GM18858 (cell line): Measurements from ENCODE around the gene MED26.

ENCODE experiments used
- ATAC-seq: cut with Tn5 transposase; IDR thresholded peaks from one replicate; pipeline ENCODE4 v1.9.1; 2021; ENCODE audit not compliant: unreplicated experiment

The MED26 gene

DNA sequence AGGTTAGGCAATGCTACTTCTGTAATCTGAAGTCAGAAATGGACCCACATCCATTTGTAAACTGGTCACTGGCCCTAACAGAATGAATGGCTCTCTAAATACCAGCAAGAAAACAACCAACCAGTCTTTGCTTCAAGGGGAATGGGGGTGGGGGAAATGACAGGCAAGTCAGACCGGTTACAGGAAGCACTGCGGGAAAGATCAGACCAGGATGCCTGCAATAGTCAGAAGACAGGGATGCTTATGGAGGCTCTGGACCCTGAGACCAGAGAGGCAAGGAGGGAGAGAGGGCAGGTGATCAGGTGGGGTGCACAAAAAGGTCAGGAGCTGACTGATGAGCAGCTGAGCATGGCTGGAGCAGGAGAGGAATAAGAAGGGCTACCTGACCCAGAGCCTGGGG is 13.1 kb downstream of the MED26 start:
- ATAC-seq = no peak

GRCh38 chr19:16613841-16614240 is 14.2 kb downstream of the MED26 start:
- ATAC-seq = no peak

DNA sequence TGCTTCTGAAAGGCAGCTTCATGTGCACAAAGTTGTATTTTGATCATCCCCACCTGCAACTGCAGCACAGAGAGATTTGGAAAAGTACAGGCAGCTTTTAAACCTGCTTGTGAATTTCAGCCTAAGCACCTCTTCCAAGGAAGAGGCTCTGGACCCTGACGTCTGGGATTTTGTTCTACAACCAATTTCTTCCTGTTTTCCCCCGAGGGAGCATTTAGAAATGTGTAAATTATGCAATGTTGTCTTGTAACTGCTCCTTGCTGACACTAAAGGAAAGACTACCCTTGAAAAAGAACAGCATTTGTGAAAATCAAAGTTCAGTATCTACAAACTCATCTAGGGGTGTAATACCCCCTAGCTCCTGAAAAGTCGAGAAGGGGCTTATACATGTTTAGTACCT is 15.4 kb downstream of the MED26 start:
- no peak for ATAC-seq

- no peak for ATAC-seq
Observed at GRCh38 chr19:16611121-16611520, 16.9 kb downstream of the MED26 start.

DNA sequence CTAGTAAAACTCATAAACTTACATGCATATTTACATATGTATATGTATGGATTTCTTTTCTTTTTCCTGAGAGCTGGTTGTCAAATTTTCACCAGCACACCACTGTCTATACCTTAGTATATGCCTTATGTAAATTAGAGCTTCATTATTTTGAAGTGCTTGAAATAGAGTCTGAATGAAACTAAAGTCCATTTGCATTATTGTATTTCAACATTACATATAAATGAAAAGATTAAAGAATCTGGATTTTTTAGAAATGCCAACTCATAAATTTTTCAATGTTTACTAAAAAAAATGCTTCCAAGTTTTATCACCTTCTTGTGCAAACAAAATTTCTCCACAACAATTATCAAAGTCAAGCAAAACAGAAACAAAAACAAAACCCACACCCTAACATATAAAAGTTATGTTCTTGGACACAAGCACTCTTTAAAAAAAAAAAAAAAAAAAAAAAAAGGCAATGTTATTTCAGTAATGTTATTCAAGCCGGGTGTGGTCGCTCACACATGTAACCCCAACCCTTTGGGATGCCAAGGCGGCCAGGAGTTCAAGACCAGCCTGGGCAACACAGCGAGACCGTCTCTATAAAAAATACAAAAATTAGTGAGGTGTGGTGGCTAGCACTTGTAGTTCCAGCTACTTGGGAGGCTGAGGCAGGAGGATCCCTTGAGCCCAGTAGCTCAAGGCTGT is 18.3 kb downstream of the MED26 start:
- ATAC-seq = no peak

DNA sequence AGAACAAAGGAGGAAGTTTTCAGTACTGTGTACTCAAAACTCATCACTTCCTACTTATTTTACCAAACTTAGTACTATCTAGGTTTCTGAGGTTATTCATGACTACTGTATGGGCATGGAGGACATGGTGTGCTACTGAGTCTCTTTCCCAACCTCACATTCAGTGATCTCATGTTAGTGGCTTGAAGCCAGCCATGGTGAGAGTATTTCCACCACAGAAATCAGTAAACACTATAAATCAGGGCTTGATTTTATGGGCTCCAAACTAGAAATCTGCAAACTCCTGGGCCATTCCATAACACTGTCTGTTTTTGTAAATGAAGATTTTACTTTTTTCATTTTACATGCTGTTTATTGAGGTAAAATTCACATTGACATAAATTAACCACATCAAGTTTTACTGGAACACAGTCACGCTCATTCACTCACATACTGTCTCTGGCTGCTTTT is 19.7 kb downstream of the MED26 start:
- no peak for ATAC-seq

DNA sequence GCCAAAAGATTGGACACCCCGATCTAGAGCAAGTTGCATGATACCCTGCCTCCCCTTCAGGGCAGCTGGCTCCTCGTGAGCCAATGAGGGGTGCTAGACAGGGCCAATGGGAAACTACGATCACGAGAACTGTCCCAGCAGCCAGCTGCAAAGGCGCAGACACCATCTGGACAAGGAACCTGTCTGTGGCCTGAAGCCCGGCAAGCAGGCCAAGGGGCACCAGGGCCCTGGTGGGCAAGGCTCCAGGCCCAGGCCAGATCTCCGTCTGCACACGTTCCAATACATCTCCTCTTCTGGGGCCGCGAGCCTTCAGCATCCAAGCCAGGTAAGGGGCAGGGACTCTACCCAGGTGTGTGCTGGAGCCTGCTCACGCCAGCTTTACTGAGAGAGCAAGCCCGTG is 20.2 kb downstream of the MED26 start:
- no peak for ATAC-seq

DNA sequence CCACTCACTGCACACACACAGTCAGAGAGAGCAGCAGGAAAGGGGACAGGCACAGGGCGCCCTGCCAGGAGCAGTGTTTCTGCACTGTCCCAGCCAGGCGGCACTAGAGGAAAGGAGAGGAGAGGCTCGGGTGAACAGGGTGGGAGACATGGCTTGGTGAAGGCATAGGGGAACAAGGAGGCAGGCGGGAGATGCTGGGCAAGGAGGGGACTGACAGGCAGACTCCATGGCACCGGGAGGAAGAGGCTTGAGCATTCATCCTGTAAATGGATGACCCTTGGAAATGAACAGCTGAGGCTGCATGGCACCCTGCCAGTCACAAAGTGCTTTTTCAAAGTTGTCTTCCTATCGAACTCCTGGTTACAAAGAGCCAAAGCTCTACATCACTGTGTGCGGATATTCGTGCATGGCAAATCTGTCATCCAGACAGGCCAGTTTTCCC is 22.4 kb downstream of the MED26 start:
- no peak for ATAC-seq

DNA sequence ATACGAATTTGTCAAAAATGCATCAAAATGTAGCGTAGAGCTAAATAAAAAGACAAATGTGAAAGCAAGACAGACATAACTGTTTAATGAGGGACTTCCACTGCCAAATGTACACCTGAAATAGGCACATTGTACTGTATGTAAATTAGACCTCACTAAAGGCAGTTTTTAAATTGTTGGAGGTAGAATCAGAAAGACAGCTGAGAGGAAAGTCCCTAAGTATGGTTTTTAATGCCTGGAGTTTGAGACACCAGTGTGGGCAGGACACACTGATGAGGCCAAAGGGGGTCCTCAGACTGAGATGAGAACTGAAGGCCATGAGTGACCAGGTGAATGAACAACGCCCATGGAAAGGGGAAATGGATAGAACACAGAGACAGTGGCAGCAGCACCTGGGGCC is 22.9 kb downstream of the MED26 start:
- ATAC-seq = no peak

- no peak for ATAC-seq
Observed at GRCh38 chr19:16604615-16605014, 23.4 kb downstream of the MED26 start.

DNA sequence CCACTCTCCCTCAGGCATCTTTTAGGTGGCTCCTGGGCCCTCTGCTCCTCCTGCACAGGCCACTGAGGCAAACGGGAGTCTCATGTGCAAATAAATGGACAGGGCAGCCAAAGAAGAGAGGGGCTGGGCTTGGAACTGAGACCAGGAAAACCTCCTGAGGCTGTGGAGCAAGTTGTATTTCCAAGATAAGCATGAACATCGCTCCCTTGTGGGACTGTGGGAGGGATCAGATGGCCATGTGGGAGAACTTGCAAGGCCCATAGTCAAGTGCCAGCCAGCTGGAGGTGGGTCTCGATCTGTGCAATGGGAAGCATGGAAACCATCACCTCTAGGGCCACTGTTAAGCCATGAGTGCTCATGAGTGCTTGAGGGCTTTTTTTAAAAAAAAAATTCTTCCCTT is 24.9 kb downstream of the MED26 start:
- no peak for ATAC-seq

GRCh38 chr19:16601378-16602052 is 26.5 kb downstream of the MED26 start:
- no peak for ATAC-seq

DNA sequence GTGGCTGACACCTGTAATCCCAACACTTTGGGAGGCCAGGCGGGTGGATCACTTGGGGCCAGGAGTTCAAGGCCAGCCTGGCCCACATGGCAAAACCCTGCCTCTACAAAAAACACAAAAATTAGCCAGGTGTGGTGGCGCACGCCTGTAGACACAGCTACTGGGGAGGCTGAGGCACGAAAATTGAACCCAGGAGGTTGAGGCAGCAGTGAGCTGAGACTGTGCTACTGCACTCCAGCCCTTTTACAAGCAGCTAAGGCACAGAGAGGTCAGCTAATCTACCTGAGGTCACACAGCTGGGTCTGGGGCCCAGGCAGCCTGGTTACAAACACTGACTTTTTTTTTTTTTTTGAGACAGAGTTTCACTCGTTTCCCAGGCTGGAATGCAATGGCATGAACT is 27.2 kb downstream of the MED26 start:
- no peak for ATAC-seq

GRCh38 chr19:16599655-16600346 is 28.2 kb downstream of the MED26 start:
- ATAC-seq = no peak

GRCh38 chr19:16598848-16599247 is 29.2 kb downstream of the MED26 start:
- ATAC-seq = no peak

- ATAC-seq = no peak
Observed at GRCh38 chr19:16596399-16596798, 31.6 kb downstream of the MED26 start.

- no peak for ATAC-seq
Observed at GRCh38 chr19:16595097-16595496, 32.9 kb downstream of the MED26 start.

- no peak for ATAC-seq
Observed at GRCh38 chr19:16594681-16595091, 33.3 kb downstream of the MED26 start.

- no peak for ATAC-seq
Observed at GRCh38 chr19:16594131-16594586, 33.8 kb downstream of the MED26 start.

DNA sequence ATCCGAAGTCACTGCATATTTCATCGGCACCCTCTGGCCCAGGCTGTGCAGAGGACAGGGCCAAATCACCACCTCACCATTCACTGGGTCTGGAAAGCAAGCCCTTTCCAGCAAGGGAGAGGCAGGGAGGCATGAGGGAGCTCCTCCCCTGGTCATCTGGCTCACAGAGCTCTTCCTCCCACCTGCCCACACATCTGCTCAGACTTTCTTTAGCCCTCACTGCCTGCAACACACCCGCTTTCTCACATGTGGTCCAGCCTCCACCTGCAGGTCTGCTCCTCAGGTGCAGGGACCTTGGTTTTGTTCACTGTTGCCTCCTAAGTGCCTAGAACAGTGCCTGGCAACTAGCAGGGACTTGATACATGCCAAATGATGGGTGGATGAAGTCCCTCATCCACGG is 34.8 kb downstream of the MED26 start:
- no peak for ATAC-seq

GRCh38 chr19:16591803-16592556 is 36.0 kb downstream of the MED26 start:
- no peak for ATAC-seq
